Stomach (tissue), 9 donors: ENCODE results near the gene TROAP. TPM values are rescaled to one million over a fixed set of nuclear protein-coding genes. Genes with fewer than 3 reads are reported as not detected.
"Not testable (repeated sequence)": the region's sequence is repeated elsewhere in the genome, so short reads cannot be mapped to it uniquely, and the experiment has no call there.

Experiments
- DNase-seq, 2 donors: peaks; one replicate each; pipeline versions ENCODE4 v3.0.0 to v3.0.0-alpha.2; 2013 to 2019
- H3K27ac ChIP-seq, 5 donors: fragments of 200-600 bp in 4 of 5; sonication (generic) in 4 of 5; one replicate each; pipeline ENCODE4 v1.5.1; 2013 to 2019; ENCODE audit warnings: mild to moderate bottlenecking in 1 of 5, moderate library complexity in 1 of 5
- H3K27me3 ChIP-seq, 3 donors: fragments of 200-600 bp; sonication (generic); one replicate each; pipeline ENCODE4 v1.5.1; 2017 to 2019; ENCODE audit warnings: mixed run types in 1 of 3
- H3K36me3 ChIP-seq, 4 donors: fragments of 200-600 bp; sonication (generic); 1 replicate in 3 of 4; 2 replicates in 1 of 4; pipeline ENCODE4 v1.5.1; 2016 to 2019
- H3K4me1 ChIP-seq, 4 donors: fragments of 200-600 bp; sonication (generic); one replicate each; pipeline ENCODE4 v1.5.1; 2016 to 2019
- H3K4me3 ChIP-seq, 4 donors: fragments of 200-600 bp; sonication (generic) in 3 of 4; one replicate each; pipeline ENCODE4 v1.5.1; 2016 to 2019; ENCODE audit warnings: mild to moderate bottlenecking in 1 of 4
- H3K9me3 ChIP-seq, 4 donors: fragments of 200-600 bp; sonication (generic); one replicate each; pipeline ENCODE4 v1.5.1; 2016 to 2019
- EP300 ChIP-seq: sonication (generic); formaldehyde crosslinking; IDR thresholded peaks from one replicate; pipeline ENCODE4 v1.6.1; 2017; ENCODE audit warnings: antibody characterized with exemption
- POLR2A ChIP-seq, 4 donors: fragments of 450-650 bp; IDR thresholded peaks; one replicate each; pipeline ENCODE4 v1.6.1; 2016; ENCODE audit warnings: antibody characterized with exemption in 4 of 4, control low read depth in 2 of 4, mild to moderate bottlenecking in 1 of 4, moderate library complexity in 1 of 4
- POLR2AphosphoS5 ChIP-seq, 3 donors: sonication (generic); formaldehyde crosslinking; IDR thresholded peaks; one replicate each; pipeline ENCODE4 v1.6.1; 2016; ENCODE audit warnings: antibody characterized with exemption in 3 of 3
- WGBS, 5 donors: extraction: QIAGEN DNeasy Blood & Tissue Kit in 3 of 5; methylation state at CpG; one replicate each; pipeline versions ENCODE4 v1.1.5 to v1.1.7; 2013 to 2018; 5-methylcytosine and 5-hydroxymethylcytosine counted together
- intact Hi-C: fragments of 100-400 bp; cut with DNase I; formaldehyde crosslinking; loops from one replicate; pipeline ENCODE4 v1.15.1; 2023; ENCODE audit warnings: low total_unique reads
- polyA plus RNA-seq, 3 donors: library from polyadenylated mRNA; stranded (reverse); fragments of 200-250 nt; gene quantifications; one replicate each; pipeline ENCODE4 v1.2.3, GENCODE V29; 2013
- total RNA-seq, 5 donors: library from RNA; depleted of rRNA; stranded (reverse); fragments of >200 nt; gene quantifications; one replicate each; pipeline versions ENCODE4 v1.1.0 to v1.2.3, GENCODE V29; 2014 to 2016
- TF ChIP-seq, protein P1 (sequence below), 7 experiments: fragments of 450-650 bp in 4 of 7; fragments of 200-600 bp in 3 of 7; sonication (generic) in 3 of 7; IDR thresholded peaks; one replicate each; pipeline ENCODE4 v1.5.1; 2016 to 2019; ENCODE audit warnings: antibody characterized with exemption in 7 of 7, control low read depth in 2 of 7, mild to moderate bottlenecking in 1 of 7
- donor health status: healthy with polysubstance abuse.
- donor health status: Bipolar disorder and iron deficiency.
- donor health status: healthy.

Gene TROAP
- total and polyA plus RNA-seq, 8 donors = 1.4 to 54.2 (median 8.7) TPM

DNA sequence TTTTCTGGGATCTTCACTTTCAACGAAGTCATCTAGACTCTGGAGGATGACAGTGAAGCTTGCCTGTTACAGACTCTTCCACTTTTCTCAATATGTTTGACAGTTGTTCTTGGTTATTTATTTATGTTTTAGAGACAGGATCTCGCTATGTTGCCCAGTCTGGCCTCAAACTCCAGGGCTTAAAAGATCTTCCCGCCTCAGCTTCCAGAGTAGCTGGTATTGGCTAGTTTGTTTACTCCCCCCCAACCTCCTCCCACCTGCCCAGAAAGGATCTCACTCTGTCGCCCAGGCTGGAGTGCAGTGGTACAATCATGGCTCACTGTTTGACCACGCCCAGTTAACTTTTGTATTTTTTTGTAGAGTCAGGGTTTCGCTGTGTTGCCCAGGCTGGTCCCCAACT lies 47.5 kb downstream of the TROAP start:
- DNase-seq = no peak
- 90 to 94% (median 91%) methylated on average over 6 of the region's 6 CpGs for WGBS, 5 donors
- TF ChIP-seq POLR2A (IDR thresholded peaks at IDR 0.05) (no peak), EP300 (no peak), POLR2AphosphoS5 (IDR thresholded peaks at IDR 0.05) (no peak)
- TF ChIP-seq, protein P1, sequence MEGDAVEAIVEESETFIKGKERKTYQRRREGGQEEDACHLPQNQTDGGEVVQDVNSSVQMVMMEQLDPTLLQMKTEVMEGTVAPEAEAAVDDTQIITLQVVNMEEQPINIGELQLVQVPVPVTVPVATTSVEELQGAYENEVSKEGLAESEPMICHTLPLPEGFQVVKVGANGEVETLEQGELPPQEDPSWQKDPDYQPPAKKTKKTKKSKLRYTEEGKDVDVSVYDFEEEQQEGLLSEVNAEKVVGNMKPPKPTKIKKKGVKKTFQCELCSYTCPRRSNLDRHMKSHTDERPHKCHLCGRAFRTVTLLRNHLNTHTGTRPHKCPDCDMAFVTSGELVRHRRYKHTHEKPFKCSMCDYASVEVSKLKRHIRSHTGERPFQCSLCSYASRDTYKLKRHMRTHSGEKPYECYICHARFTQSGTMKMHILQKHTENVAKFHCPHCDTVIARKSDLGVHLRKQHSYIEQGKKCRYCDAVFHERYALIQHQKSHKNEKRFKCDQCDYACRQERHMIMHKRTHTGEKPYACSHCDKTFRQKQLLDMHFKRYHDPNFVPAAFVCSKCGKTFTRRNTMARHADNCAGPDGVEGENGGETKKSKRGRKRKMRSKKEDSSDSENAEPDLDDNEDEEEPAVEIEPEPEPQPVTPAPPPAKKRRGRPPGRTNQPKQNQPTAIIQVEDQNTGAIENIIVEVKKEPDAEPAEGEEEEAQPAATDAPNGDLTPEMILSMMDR (IDR thresholded peaks at IDR 0.05) = no peak
- Histone ChIP-seq H3K4me1 (peaks cover 21 to 35% (median 29%) of the 10 kb centered on the region in 4 donors), H3K27me3 (no peaks in the 10 kb centered on the region), H3K36me3 (peaks cover 0 to 11% (median 5%) of the 10 kb centered on the region in 4 donors), H3K27ac (peak overlapping the region in 1 of 5 donors; percentile 97), H3K4me3 (no peak overlapping the region), H3K9me3 (no peaks in the 10 kb centered on the region)
- intact Hi-C loops = no loop called here

DNA sequence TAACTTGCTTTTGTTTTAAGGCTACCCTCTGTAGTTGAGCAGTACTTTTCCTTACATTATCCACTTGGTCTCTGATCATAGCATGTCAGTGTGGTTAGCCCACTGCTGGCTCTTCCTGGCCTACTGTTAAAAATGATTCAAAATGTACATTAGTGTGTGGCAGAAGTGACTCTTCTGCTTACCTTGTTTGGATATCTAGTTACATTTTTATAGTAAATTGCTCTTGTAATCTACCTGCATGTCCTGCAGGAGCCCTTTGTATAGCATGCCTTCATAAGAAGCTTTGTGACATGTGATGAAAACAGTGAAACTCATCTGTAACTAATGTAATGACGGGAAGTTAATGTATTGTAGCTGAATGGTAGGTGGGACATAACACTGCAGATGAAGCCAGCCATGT lies 52.4 kb downstream of the TROAP start:
- TF ChIP-seq POLR2AphosphoS5 (IDR thresholded peaks at IDR 0.05) (no peak), EP300 (no peak), POLR2A (IDR thresholded peaks at IDR 0.05) (no peak)
- TF ChIP-seq, protein P1 (IDR thresholded peaks at IDR 0.05) = no peak
- Histone ChIP-seq H3K27me3 (no peaks in the 10 kb centered on the region), H3K4me1 (peaks cover 0 to under 1% (median 0%) of the 10 kb centered on the region in 4 donors), H3K36me3 (peaks cover 0 to 11% (median 5%) of the 10 kb centered on the region in 4 donors), H3K9me3 (no peaks in the 10 kb centered on the region), H3K4me3 (no peak overlapping the region), H3K27ac (no peak overlapping the region)
- 79 to 95% (median 81%) methylated on average over 1 of the region's 1 CpG for WGBS, 5 donors
- intact Hi-C loops = no loop called here
- no peak for DNase-seq

DNA sequence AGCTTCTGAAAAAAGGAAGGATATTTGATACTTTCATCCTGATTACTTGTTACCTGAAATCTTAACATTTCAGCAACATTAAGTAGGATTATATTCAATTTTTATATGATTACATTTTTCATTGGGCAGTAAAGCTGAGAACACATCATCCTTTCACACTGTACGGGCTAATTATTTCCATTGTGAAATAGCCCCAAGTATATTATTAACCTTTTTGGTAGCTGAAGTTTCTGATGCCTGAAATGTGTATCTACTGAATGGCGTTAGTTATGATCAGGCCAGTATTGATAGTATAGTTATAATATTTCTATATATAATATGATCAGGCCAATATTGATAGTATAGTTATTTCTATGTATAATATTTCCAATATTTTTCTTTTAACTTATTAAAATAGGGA lies 54.3 kb downstream of the TROAP start:
- H3K4me3 ChIP-seq = no peak overlapping the region
- no peaks in the 10 kb centered on the region for H3K4me1 ChIP-seq
- H3K9me3 ChIP-seq = no peaks in the 10 kb centered on the region
- intact Hi-C loops = no loop called here
- H3K36me3 ChIP-seq = peaks cover 0 to 11% (median 5%) of the 10 kb centered on the region in 4 donors
- no peaks in the 10 kb centered on the region for H3K27me3 ChIP-seq
- no peak for DNase-seq
- TF ChIP-seq, protein P1 (IDR thresholded peaks at IDR 0.05) = no peak
- TF ChIP-seq EP300 = no peak
- TF ChIP-seq POLR2AphosphoS5 (IDR thresholded peaks at IDR 0.05) = no peak
- no peak for TF ChIP-seq POLR2A (IDR thresholded peaks at IDR 0.05)
- no peak overlapping the region for H3K27ac ChIP-seq
- 42 to 82% (median 68%) methylated on average over 2 of the region's 2 CpGs for WGBS, 5 donors

DNA sequence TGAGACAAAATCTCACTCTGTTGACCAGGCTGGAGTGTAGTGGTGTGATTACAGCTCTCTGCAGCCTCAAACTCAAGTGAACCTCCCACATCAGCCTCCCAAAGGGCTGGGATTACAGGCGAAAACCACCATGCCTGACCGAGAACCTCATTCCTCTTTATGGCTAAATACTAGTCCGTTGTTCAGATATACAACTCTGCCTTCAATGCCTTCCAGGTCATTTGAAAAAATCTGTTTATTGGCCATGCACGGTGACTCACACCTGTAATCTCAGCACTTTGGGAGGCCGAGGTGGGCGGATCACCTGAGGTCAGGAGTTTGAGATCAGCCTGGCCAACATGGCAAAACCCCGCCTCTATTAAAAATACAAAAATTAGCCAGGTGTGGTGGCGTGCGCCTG lies 57.1 kb downstream of the TROAP start:
- H3K36me3 ChIP-seq, DNase-seq, H3K4me1 ChIP-seq, intact Hi-C loops, H3K4me3 ChIP-seq, H3K27ac ChIP-seq, H3K27me3 ChIP-seq, H3K9me3 ChIP-seq: not testable (repeated sequence)
- 89 to 94% (median 93%) methylated on average over 9 of the region's 9 CpGs for WGBS, 5 donors

Other genes with a start within 250 kb of the TROAP start
- gene DHH, start 228.5 kb upstream of the TROAP start, total RNA-seq = 1 to 10 TPM in 1 of 5 donors, under 1 TPM in 2, not detected in 2; 0.29 to 1.1 (median 0.58) TPM
- gene DHH, start 228.5 kb upstream of the TROAP start, polyA plus RNA-seq = under 1 TPM; 0.10 to 0.15 (median 0.12) TPM
- gene LMBR1L, start 212.4 kb upstream of the TROAP start, total RNA-seq = 10 to 100 TPM; 11.2 to 61.4 (median 54.9) TPM
- 10 to 100 TPM in 1 of 3 donors, 1 to 10 TPM in 2; 6.8 to 40.4 (median 7.8) TPM for gene LMBR1L, start 212.4 kb upstream of the TROAP start, polyA plus RNA-seq
- gene TUBA1B, start 191.9 kb upstream of the TROAP start, total RNA-seq = 100 to 1,000 TPM; 205 to 529 (median 339) TPM
- gene TUBA1B, start 191.9 kb upstream of the TROAP start, polyA plus RNA-seq = 100 to 1,000 TPM; 436 to 710 (median 468) TPM
- 100 to 1,000 TPM in 4 of 5 donors, 10 to 100 TPM in 1; 82.2 to 279 (median 156) TPM for gene TUBA1A, start 134.2 kb upstream of the TROAP start, total RNA-seq
- gene TUBA1A, start 134.2 kb upstream of the TROAP start, polyA plus RNA-seq = 100 to 1,000 TPM in 1 of 3 donors, 10 to 100 TPM in 2; 64.5 to 104 (median 89.7) TPM
- 100 to 1,000 TPM in 3 of 5 donors, 10 to 100 TPM in 2; 63.7 to 193 (median 107) TPM for gene TUBA1C, start 58.2 kb upstream of the TROAP start, total RNA-seq
- gene TUBA1C, start 58.2 kb upstream of the TROAP start, polyA plus RNA-seq = 100 to 1,000 TPM; 215 to 403 (median 328) TPM
- 10 to 100 TPM in 2 of 5 donors, under 1 TPM in 1, not detected in 2; 0.45 to 14.5 (median 11.9) TPM for gene PRPH, start 28.1 kb upstream of the TROAP start, total RNA-seq
- gene PRPH, start 28.1 kb upstream of the TROAP start, polyA plus RNA-seq = 1 to 10 TPM in 1 of 3 donors, under 1 TPM in 1, not detected in 1; 0.50 to 9.0 TPM
- gene C1QL4, start 13.9 kb downstream of the TROAP start, total RNA-seq = not detected
- gene C1QL4, start 13.9 kb downstream of the TROAP start, polyA plus RNA-seq = not detected
- gene DNAJC22, start 23.6 kb downstream of the TROAP start, total RNA-seq = 10 to 100 TPM in 2 of 5 donors, 1 to 10 TPM in 2, not detected in 1; 3.1 to 54.7 (median 13.9) TPM
- gene DNAJC22, start 23.6 kb downstream of the TROAP start, polyA plus RNA-seq = 1 to 10 TPM; 1.5 to 1.6 (median 1.5) TPM
- gene SPATS2, start 44.2 kb downstream of the TROAP start, total RNA-seq = 100 to 1,000 TPM in 1 of 5 donors, 10 to 100 TPM in 4; 14.8 to 194 (median 24.8) TPM
- 10 to 100 TPM in 2 of 3 donors, 1 to 10 TPM in 1; 8.0 to 15.9 (median 14.4) TPM for gene SPATS2, start 44.2 kb downstream of the TROAP start, polyA plus RNA-seq
- gene KCNH3, start 215.8 kb downstream of the TROAP start, total RNA-seq = under 1 TPM in 1 of 5 donors, not detected in 4; 0.55 TPM
- gene KCNH3, start 215.8 kb downstream of the TROAP start, polyA plus RNA-seq = under 1 TPM; 0.25 to 0.61 (median 0.44) TPM
- gene MCRS1, start 244.9 kb downstream of the TROAP start, total RNA-seq = 100 to 1,000 TPM in 1 of 5 donors, 10 to 100 TPM in 4; 16.5 to 322 (median 45.6) TPM
- gene MCRS1, start 244.9 kb downstream of the TROAP start, polyA plus RNA-seq = 10 to 100 TPM; 45.8 to 51.5 (median 51.3) TPM